PC-3 (cell line): Measurements from ENCODE around the gene ACBD6.
"Not testable (repeated sequence)": the region's sequence is repeated elsewhere in the genome, so short reads cannot be mapped to it uniquely, and the experiment has no call there.

Experiments used
- EZH2 ChIP-seq: fragments of 300-600 bp; sonication (generic); IDR thresholded peaks from one replicate; pipeline ENCODE4 v1.6.1; 2017; ENCODE audit warnings: antibody characterized with exemption, mild to moderate bottlenecking, low read length; ENCODE audit not compliant: unreplicated experiment
- EZH2phosphoT487 ChIP-seq: fragments of 300-600 bp; sonication (generic); IDR thresholded peaks from 2 replicates; pipeline ENCODE4 v1.6.1; 2018; ENCODE audit warnings: mild to moderate bottlenecking, antibody characterized with exemption, low read length, borderline replicate concordance
- TF ChIP-seq, protein P1 (sequence below): fragments of 300-600 bp; sonication (generic); conservative IDR thresholded peaks from 2 replicates; pipeline ENCODE4 v1.5.1; 2017; ENCODE audit warnings: antibody characterized with exemption, low read depth, mild to moderate bottlenecking, low read length

GRCh38 chr1:180408128-180408527 is 94.2 kb downstream of the ACBD6 start:
- TF ChIP-seq EZH2, EZH2phosphoT487: not testable (repeated sequence)
- TF ChIP-seq, protein P1, sequence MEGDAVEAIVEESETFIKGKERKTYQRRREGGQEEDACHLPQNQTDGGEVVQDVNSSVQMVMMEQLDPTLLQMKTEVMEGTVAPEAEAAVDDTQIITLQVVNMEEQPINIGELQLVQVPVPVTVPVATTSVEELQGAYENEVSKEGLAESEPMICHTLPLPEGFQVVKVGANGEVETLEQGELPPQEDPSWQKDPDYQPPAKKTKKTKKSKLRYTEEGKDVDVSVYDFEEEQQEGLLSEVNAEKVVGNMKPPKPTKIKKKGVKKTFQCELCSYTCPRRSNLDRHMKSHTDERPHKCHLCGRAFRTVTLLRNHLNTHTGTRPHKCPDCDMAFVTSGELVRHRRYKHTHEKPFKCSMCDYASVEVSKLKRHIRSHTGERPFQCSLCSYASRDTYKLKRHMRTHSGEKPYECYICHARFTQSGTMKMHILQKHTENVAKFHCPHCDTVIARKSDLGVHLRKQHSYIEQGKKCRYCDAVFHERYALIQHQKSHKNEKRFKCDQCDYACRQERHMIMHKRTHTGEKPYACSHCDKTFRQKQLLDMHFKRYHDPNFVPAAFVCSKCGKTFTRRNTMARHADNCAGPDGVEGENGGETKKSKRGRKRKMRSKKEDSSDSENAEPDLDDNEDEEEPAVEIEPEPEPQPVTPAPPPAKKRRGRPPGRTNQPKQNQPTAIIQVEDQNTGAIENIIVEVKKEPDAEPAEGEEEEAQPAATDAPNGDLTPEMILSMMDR, result not testable (repeated sequence)
